Ovary (tissue), 3 donors: ENCODE measurements around the gene TMPRSS7.

ENCODE experiments used
- CTCF ChIP-seq, 3 donors: fragments of 450-650 bp in 2 of 3; fragments of 200-600 bp in 1 of 3; IDR thresholded peaks; one replicate each; pipeline versions ENCODE4 v1.5.1 to v1.8.0; 2016 to 2022; ENCODE audit warnings: antibody characterized with exemption in 3 of 3, mild to moderate bottlenecking in 1 of 3
- POLR2A ChIP-seq: fragments of 450-650 bp; IDR thresholded peaks from one replicate; pipeline ENCODE4 v1.6.1; 2017; ENCODE audit warnings: antibody characterized with exemption, mild to moderate bottlenecking, moderate library complexity
- donor health status: DM: no; HTN: no; CAD: no.

DNA sequence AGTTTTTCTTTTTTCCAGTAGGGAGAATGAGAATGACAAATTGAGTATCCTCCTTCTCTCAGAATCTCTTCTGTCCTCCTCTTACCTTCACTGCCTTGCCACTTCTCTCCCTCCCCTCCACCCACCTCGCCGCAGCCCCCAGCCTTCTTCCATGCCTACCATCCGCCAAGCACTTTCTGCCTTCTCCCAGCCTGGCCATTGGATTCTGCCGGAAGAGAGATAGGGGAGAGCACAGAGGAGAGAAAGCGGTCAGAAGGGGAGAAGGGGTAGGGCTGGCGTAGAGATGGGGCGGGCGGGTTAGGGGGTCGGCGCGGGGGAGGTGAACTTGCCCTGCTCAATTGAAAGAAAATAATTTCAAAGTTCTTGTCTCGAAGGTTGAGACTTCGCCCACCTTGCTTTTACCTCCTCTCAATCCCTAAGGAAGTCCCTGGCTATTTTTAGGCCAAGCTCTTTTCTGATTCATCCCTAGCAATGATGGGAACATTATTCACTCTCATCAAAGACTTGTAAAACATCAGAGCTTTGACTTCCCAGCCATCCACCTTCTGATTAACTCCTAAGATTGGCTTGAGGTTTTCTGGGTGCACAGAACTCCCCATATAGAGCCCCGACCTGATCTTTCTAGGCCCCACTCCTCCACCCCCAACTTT lies 52.5 kb downstream of the TMPRSS7 start:
- TF ChIP-seq CTCF (IDR thresholded peaks at IDR 0.05) (no peak), POLR2A (no peak)
